Epithelial cell of esophagus (primary cell): Measurements from ENCODE around the gene ZNF565.

Experiments used
- DNase-seq: peaks from one replicate; pipeline ENCODE4 v3.0.0; 2010; ENCODE audit warnings: low read depth
- H3K4me3 ChIP-seq: 2 replicates; pipeline ENCODE4 v1.5.1; 2011; ENCODE audit warnings: mild to moderate bottlenecking, low read length, control low read depth
- TF ChIP-seq, protein P1 (sequence below): IDR thresholded peaks from 2 replicates; pipeline ENCODE4 v1.5.1; 2011; ENCODE audit warnings: low read depth, mild to moderate bottlenecking, low read length, control low read depth, inconsistent platforms; ENCODE audit not compliant: insufficient read depth; ENCODE audit errors: missing control alignments

ZNF565 gene

DNA sequence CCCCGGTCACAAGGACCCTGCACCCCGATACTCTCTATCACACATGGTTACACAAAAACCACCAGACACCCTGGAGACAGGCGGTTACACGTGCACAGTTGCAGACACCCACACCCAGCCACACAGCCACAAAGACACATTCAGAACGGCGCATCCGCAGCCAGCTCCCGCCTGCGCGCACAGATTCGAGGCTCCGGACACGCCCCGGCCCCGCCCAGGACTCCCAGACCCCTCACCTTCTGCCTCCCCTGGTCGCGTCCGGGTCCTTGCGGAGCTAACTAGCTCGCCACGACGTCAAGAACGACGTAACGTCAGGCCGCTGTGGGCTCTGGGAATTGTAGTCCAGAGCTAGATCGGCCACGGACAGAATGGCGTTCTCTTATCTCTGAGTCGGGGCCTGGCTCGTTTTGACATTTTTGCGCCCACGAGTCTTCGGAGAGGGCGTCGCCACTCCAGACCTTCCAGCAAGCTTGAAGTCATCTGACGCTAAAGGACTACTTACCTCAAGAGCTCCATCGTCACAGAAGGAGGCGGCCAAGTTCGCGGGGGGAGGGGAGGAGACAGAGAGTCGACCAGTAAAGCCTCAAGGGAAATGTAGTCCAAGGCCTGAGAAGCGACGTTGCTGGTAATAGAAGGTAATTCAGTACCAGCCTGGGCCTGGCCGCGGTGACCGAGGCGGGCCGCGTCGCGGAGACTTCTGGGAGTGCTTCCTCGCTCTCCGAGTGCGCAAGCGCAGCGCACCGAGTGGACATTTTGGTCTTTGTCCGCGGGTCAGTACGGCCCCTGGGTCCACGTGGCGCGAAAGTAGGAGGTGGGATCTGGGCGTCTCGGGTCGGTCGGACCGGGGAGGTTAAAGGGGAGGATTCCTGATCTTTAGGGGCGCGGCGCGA is at the start of gene ZNF565, which contains the start of gene ZNF146:
ZNF565 (minus strand) TSS at position 280 of the 890 bp plus-strand sequence. CDS start 12,680 bp downstream, outside the sequence.
ZNF146 (plus strand) TSS at position 721 of the 890 bp plus-strand sequence. CDS start 21,335 bp downstream, outside the sequence.
- H3K4me3 ChIP-seq = peak within 1 kb of the TSS; percentile 89
- DNase-seq = peak; percentile 98
- TF ChIP-seq, protein P1, sequence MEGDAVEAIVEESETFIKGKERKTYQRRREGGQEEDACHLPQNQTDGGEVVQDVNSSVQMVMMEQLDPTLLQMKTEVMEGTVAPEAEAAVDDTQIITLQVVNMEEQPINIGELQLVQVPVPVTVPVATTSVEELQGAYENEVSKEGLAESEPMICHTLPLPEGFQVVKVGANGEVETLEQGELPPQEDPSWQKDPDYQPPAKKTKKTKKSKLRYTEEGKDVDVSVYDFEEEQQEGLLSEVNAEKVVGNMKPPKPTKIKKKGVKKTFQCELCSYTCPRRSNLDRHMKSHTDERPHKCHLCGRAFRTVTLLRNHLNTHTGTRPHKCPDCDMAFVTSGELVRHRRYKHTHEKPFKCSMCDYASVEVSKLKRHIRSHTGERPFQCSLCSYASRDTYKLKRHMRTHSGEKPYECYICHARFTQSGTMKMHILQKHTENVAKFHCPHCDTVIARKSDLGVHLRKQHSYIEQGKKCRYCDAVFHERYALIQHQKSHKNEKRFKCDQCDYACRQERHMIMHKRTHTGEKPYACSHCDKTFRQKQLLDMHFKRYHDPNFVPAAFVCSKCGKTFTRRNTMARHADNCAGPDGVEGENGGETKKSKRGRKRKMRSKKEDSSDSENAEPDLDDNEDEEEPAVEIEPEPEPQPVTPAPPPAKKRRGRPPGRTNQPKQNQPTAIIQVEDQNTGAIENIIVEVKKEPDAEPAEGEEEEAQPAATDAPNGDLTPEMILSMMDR = no peak

DNA sequence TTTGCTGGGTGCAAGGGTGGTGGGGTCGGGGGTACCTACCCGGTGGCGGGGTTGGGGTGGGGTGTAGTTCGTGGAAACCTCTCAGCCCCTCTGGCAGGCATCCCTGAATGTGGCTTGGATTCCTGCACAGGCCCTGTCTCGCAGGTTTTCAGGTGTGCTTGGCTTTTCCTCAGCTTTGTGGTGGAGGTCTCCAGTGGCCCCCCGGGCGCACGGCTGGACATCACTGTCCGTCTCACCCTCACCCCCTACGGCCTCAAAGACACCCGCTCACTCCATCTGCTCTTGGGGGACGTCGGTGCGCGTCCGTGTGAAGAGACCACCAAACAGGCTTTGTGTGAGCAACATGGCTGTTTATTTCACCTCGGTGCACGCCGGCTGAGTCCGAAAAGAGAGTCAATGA is 44.7 kb upstream of the ZNF565 start:
- no peak overlapping the region for H3K4me3 ChIP-seq
- DNase-seq = no peak
- TF ChIP-seq, protein P1 = no peak

DNA sequence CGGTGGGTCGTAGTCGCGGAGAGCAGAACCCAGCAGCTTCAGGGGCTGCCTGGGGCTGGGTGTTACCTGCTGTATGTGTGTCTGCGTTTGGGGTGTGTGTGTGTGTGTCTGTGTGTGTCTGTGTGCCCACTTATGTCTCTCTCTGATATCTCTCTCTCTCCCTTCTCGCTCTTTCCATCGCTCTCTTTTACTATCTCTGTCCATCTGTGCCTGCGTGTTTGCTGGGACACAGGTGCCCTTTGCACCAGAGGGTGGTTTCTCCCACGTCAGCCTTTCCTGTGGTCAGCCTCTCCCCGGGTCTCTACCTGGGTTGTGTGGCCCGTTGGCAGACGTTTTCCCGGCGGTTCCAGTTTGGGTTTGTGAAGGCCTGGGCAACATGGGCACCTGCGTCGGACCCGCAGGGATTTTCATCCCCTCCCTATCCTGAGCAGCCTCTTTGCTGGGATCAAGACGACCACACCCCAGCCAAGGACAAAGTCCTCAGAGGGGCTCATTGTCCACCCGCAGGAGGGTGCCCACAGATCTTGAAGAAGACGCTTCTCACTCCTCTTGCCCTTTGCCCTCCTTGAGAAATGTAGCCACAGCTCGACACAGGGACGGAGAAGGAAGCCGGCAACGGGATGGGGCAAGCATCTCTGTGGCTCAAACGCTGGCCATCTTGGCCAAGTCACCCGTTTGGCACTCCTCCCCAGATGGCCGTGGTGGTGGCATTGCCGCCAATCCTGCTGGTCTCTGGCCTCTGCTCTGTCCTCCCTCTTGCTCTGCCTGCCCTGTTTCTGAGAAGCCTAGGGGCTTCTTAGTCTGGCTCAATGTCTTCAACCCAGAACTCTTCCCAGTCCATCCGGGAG is 43.8 kb upstream of the ZNF565 start:
- H3K4me3 ChIP-seq = no peak overlapping the region
- TF ChIP-seq, protein P1 = no peak
- no peak for DNase-seq

DNA sequence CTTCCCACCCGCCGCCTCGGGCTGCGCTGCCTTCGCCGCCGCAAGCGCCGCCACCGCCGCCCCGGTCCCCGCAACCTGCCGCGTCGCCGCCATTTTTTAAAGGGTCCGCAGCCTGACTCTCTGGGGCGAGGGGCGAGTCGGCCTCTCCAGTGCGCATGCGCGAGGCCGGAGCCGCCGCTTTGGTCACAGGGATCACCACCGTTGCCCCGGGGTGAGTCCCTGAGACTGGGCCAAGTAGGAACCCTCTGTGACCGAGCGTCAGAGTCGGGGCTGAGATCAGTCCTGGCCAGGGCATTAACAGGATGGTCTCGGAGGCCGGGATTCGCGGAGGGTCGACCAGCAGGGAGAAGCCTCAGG is 43.0 kb upstream of the ZNF565 start:
- TF ChIP-seq, protein P1 = no peak
- peak overlapping the region; percentile 27 for H3K4me3 ChIP-seq
- DNase-seq = no peak

DNA sequence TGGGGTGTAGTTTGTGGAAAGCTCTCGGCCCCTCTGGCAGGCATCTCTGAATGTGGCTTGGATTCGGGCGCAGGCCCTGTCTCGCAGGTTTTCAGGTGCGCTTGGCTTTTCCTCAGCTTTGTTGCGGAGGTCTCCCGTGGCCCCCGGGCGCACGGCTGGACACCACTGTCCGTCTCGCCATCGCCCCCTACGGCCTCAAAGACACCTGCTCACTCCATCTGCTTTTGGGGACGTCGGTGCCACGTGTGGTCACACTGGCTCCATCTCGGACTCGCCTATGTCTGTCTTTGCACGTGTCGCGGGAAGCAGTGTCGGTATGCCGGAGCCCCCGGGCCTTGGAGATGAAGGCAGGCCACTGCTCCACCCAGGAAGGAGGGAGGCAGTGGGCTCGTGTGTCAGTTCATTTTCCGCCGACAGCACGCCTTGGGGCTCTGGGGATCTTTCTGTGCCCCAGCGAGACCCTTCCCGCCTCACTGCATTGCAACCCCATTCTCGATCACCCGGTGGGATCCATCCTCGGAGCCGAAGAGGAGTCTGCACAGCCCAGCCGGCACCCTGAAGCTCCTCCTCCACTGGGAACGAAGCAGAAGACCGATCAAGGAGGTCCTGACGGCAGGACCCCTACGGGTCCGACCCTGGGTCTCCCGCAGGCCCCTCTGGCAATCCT is 42.5 kb upstream of the ZNF565 start:
- no peak for DNase-seq
- H3K4me3 ChIP-seq = peak overlapping the region; percentile 20
- TF ChIP-seq, protein P1 = no peak

DNA sequence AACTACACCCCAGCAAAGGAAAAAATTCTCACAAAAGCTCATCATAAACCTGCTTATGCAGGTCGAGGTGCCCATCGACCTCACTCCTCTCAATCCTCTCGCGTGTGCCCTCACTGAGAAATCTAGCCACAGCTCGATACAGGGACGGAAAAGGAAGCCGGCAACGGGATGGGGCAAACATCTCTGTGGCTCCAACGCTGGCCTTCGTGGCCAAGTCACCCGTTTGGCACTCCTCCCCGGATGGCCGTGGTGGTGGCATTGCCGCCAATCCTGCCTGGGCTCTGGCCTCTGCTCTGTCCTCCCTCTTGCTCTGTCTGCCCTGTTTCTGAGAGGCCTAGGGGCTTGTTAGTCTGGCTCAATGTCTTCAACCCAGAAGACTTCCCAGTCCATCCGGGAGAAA is 41.6 kb upstream of the ZNF565 start:
- DNase-seq = no peak
- TF ChIP-seq, protein P1 = no peak
- no peak overlapping the region for H3K4me3 ChIP-seq
